ENCODE measurements around the gene BIN1. TPM values are rescaled to one million over a fixed set of nuclear protein-coding genes. Genes with fewer than 3 reads are reported as not detected.

Gene BIN1
- total RNA-seq, 4 donors from 2014 or later: 33.3 to 39.7 (median 38.4) TPM

- H3K27me3 ChIP-seq: no peaks in the 10 kb centered on the region
- no peak for DNase-seq
- TF ChIP-seq POLR2A (IDR thresholded peaks at IDR 0.05) (no peak), POLR2AphosphoS5 (IDR thresholded peaks at IDR 0.05) (no peak), EP300 (IDR thresholded peaks at IDR 0.05; ENCODE audit: low read depth) (no peak), CTCF (IDR thresholded peaks at IDR 0.05) (no peak)
- peaks cover 0 to 6% (median 0%) of the 10 kb centered on the region in 4 donors for H3K4me1 ChIP-seq
- WGBS, 2 donors (ENCODE audit: low coverage in 1 of 2): 86 to 100% methylated on average over 1 to 4 of the region's 4 CpGs
- intact Hi-C loops (cut with DNase I; ENCODE audit: low total_unique reads): no loop called here
- H3K9me3 ChIP-seq: no peaks in the 10 kb centered on the region
- in situ Hi-C loops (cut with MboI; ENCODE audit: low pct_ligation_motif_present in 1 of 4, low pct_unique_long_range_greater_than_20kb in 1 of 4, low sequenced_read_pairs in 3 of 4): no loop called here
- H3K4me3 ChIP-seq: no peak overlapping the region
- no peaks in the 10 kb centered on the region for H3K36me3 ChIP-seq
- peak overlapping the region in 2 of 4 donors; percentile 3 to 12 for H3K27ac ChIP-seq
These were observed 36.0 kb upstream of the BIN1 start for GRCh38 chr2:127142663-127143630.

- Histone ChIP-seq H3K36me3 (no peaks in the 10 kb centered on the region), H3K4me1 (peaks cover 0 to 6% (median 0%) of the 10 kb centered on the region in 4 donors), H3K27me3 (no peaks in the 10 kb centered on the region), H3K27ac (no peak overlapping the region), H3K4me3 (no peak overlapping the region), H3K9me3 (no peaks in the 10 kb centered on the region)
- in situ Hi-C loops (cut with MboI; ENCODE audit: low pct_ligation_motif_present in 1 of 4, low pct_unique_long_range_greater_than_20kb in 1 of 4, low sequenced_read_pairs in 3 of 4) (no loop called here), intact Hi-C loops (cut with DNase I; ENCODE audit: low total_unique reads) (no loop called here)
- no peak for DNase-seq
- WGBS, 2 donors (ENCODE audit: low coverage in 1 of 2): 78% methylated on average over 4 to 13 of the region's 13 CpGs
- no peak for TF ChIP-seq CTCF (IDR thresholded peaks at IDR 0.05)
- TF ChIP-seq EP300 (IDR thresholded peaks at IDR 0.05; ENCODE audit: low read depth): no peak
- TF ChIP-seq POLR2AphosphoS5 (IDR thresholded peaks at IDR 0.05): no peak
- TF ChIP-seq POLR2A (IDR thresholded peaks at IDR 0.05): no peak
These were observed 33.6 kb upstream of the BIN1 start for GRCh38 chr2:127140538-127140937.

GRCh38 chr2:127139766-127140165, 32.8 kb upstream of the BIN1 start:
- intact Hi-C loops (cut with DNase I; ENCODE audit: low total_unique reads) (no loop called here), in situ Hi-C loops (cut with MboI; ENCODE audit: low pct_ligation_motif_present in 1 of 4, low pct_unique_long_range_greater_than_20kb in 1 of 4, low sequenced_read_pairs in 3 of 4) (no loop called here)
- Histone ChIP-seq H3K27ac (no peak overlapping the region), H3K9me3 (no peaks in the 10 kb centered on the region), H3K4me3 (no peak overlapping the region), H3K36me3 (no peaks in the 10 kb centered on the region), H3K4me1 (peaks cover 0 to 6% (median 0%) of the 10 kb centered on the region in 4 donors), H3K27me3 (no peaks in the 10 kb centered on the region)
- no peak for DNase-seq
- 62 to 69% methylated on average over 2 of the region's 2 CpGs for WGBS, 2 donors (ENCODE audit: low coverage in 1 of 2)
- TF ChIP-seq CTCF (IDR thresholded peaks at IDR 0.05) (peak in 1 of 5 experiments; percentile 23), POLR2AphosphoS5 (IDR thresholded peaks at IDR 0.05) (no peak)

GRCh38 chr2:127138281-127138680, 31.3 kb upstream of the BIN1 start:
- Histone ChIP-seq H3K4me1 (no peaks in the 10 kb centered on the region), H3K27me3 (no peaks in the 10 kb centered on the region), H3K4me3 (no peak overlapping the region), H3K27ac (no peak overlapping the region), H3K9me3 (no peaks in the 10 kb centered on the region), H3K36me3 (no peaks in the 10 kb centered on the region)
- no peak for TF ChIP-seq POLR2AphosphoS5 (IDR thresholded peaks at IDR 0.05)
- TF ChIP-seq POLR2A (IDR thresholded peaks at IDR 0.05): no peak
- TF ChIP-seq EP300 (IDR thresholded peaks at IDR 0.05; ENCODE audit: low read depth): no peak
- 81% methylated on average over 12 of the region's 12 CpGs; no CpG with 5 or more reads in 1 of the 2 donors for WGBS, 2 donors (ENCODE audit: low coverage in 1 of 2)
- in situ Hi-C loops (cut with MboI; ENCODE audit: low pct_ligation_motif_present in 1 of 4, low pct_unique_long_range_greater_than_20kb in 1 of 4, low sequenced_read_pairs in 3 of 4) (no loop called here), intact Hi-C loops (cut with DNase I; ENCODE audit: low total_unique reads) (no loop called here)
- no peak for DNase-seq

All from transverse colon (tissue), 4 donors.